GM19025 (cell line): ENCODE results near the gene MYH7.
"Not testable (repeated sequence)": the region's sequence is repeated elsewhere in the genome, so short reads cannot be mapped to it uniquely, and the experiment has no call there.

ENCODE experiments used
- ATAC-seq: cut with Tn5 transposase; IDR thresholded peaks from one replicate; pipeline ENCODE4 v1.9.1; 2021; ENCODE audit warnings: mild to moderate bottlenecking, low read depth, moderate library complexity; ENCODE audit not compliant: unreplicated experiment

MYH7 gene

DNA sequence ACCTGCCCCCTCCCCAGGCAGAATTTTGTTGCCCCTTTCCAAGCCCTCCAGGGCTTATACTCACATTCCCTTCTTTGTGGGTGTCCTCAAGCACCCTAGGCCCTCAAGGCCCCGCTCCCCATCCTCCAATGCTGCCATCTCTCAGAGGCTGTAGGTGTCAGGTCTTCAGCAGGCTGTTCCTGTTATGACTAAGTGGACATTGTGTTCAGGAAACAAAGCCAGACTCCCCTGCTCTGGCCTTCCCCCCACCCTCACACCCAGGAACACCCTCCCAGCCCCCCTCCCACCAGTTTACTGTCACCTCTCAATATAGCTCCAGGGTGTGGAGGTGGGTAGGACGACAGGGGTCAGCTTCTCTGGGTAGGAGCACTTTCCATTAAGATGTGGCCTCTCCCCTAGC, 26.0 kb downstream of the MYH7 start:
- ATAC-seq, result no peak

DNA sequence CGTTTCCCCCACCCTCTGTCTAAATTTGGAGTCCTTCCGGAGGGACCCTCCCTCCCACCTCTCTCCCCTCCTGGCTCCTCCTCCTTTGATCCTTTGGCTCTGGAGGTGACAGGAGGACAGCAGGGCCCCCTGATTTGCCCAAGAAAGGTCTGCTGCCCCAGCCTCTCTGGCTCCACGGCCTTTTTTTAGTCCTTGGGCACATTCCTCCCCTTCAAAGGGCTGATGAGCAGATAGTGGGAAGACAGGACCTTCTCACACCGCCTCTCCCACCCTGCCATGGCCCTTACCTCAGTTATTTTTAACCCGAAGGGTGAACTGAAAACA, 27.2 kb downstream of the MYH7 start:
- ATAC-seq, result no peak

DNA sequence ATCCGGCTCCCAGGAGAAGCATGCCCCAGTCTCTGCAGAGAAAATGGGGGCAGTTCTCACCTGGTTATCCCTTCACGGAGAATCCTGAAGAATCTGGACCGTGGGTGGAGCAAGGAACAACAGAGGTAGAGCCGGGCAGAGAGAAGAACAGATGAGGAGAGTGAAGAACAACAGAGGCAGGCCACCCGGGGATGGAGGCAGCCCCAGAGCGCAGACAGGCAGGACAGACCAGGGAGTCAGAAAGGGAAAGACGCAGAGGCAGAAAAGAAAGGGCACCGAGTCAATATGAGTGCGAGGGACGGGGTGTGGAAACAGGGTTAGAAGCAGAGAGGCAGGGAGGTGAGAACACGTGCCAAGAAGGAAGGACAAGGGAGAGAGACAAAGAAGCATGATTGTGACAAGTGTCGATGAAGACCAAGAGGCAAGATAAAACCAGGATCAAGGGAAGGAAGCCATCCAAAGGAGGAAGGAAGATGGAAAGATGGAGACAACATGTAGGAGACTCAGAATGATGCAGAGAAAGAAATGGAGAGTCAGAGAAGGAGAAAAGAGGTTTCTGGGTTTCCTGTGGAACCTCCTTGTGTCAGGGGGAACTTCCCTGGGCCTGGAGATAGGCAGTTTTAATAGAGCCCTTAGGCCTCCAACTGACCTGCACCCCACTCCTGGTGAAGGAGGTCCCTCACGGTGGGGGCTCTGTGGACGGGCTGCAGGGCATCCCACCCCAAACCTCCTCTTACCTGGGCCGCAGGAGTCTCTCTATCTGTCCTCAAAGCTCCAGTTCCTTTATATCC, 27.7 kb downstream of the MYH7 start, which contains the start of gene MYH6:
MYH6 (minus strand) TSS at position 758 of the 791 bp plus-strand sequence. CDS start 1,050 bp downstream, outside the sequence.
- no peak for ATAC-seq

DNA sequence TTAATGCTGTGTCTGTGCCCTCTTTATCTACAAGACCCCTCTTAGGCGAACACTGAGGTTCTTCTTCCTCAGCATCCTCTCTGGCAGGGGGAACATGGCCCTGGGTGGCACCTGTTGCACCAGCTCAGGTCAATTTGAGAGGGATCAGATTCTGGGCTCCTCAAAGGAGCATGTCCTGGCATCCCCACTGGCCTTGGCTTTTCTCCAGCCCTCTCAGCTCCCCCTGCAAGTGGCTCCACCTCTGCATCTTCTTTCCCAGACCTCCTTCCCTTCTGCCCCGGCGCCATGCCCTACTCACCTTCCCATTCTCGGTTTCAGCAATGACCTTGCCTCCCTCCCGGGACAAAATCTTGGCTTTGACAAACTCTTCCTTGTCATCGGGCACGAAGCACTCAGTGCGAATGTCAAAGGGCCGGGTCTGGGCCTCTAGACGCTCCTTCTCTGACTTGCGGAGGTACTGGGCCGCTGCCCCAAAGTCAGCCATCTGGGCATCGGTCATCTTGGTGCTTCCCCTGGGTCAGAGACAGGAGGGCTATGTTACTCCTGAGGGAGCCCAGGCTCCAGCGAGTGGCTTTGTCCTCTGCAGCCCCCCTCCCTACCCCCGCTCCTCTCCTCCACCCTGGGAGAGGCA, 28.6 kb downstream of the MYH7 start:
- no peak for ATAC-seq

DNA sequence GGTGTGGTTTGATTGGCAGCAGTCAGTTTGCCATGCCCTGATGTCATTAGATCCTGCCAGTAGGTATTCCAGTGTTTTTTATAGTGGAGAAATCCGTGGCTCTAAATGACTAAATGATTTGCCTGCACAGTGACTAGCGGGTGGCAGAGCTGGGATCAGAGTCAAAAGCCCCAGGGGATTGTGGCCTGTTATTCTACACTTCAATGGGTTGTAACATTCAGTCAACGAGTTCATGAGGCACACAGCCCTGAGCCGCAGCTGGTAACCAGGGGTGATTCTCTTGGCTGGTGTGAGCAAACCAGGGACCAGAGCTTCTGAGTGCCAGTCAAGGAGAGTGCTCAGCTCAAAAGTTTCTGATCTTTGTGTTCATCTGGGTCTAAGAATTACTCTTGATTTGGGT, 29.2 kb downstream of the MYH7 start:
- no peak for ATAC-seq

DNA sequence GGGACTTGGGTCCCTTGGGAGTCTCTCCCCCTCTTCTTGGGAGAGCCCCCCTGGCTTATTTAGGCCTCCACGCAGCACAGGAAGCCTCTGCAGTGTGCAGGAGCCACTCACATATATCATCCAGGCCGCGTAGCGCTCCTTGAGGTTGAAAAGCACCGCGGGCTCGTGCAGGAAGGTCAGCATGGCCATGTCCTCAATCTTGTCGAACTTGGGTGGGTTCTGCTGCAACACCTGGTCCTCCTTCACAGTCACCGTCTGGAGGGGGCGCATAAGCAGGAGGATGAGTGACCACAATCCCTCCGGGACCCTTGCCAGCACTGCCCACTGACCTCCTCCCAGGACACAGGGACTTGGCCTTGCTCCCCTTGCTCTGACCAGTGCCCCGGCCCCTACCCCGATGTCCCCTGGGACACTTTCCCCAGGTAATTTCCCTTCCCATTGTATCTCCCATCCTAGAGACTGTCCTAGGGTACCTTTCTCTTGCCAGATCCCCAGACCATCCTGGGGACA, 29.9 kb downstream of the MYH7 start:
- no peak for ATAC-seq

DNA sequence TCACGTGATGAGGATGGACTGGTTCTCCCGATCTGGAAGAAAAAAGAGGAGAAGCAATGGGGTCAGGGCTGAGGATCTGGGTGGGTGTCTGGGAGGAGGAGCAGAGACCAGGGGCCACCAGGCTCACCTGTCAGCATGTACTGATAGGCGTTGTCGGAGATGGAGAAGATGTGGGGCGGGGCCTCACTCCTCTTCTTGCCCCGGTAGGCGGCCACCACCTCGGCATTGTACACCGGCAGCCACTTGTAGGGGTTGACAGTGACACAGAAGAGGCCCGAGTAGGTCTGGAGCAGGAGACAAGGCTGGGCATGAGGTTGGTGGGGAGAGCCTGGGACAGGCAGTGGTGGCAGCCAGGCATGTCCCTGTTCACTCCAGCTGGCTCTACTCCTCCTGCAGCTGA, 30.4 kb downstream of the MYH7 start:
- no peak for ATAC-seq

DNA sequence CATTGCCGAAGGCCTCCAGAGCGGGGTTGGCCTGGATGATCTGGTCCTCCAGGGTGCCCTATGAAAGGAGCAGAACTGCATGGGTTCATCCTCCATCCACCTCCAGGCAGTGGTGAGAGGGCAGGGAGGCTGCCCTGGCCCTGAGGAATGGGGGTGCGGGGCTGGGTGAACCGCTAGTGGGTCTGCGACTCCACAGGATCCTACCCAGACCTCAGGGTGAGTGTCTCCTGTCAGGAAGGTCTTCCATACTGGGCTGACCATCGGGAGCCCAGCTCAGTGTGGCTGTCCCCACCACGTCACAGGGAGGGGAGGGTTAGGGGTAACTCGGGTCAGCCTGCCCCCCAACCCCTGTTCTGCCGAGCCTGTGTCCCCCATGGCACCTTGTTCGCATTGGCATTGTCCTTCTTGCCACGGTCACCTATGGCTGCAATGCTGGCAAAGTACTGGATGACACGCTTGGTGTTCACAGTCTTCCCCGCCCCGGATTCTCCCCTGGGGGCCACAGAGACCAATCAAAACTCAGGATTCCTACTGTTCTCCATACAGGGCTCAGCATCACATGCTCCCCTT, 31.0 kb downstream of the MYH7 start:
- ATAC-seq, result no peak

DNA sequence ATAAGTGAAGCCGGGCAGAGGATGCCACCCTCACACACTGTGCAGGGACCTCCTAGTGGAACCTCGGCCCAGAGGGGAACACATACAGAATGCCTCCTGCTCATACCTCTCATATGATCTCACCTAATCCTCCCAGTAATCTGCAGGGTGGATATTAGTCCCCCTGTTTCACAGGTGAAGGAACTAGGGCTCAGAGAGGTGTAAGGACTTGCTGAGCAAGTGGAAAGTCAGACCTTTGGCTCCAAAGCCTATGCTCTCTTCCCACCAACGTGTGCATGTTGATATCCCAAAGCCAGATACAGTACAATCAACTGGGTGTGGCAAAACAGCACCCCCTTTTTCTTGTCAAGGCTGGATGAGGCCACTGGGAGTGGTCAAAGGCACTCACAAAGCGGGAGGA, 31.6 kb downstream of the MYH7 start:
- no peak for ATAC-seq

DNA sequence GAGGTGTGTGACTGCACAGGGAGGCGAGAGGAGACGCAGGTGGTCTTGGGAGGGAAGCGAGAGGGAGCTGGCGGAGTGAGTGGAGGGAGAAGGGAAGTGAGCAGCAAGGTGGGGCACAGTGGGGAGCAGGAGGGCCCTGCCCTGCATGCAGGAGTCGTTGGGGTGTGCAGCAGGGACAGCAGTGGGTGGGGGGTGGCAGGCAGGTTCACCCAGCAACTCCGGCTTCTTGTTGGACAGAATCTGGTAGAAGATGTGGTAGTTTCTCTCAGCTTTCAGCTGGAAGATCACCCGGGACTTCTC, 32.4 kb downstream of the MYH7 start:
- no peak for ATAC-seq

DNA sequence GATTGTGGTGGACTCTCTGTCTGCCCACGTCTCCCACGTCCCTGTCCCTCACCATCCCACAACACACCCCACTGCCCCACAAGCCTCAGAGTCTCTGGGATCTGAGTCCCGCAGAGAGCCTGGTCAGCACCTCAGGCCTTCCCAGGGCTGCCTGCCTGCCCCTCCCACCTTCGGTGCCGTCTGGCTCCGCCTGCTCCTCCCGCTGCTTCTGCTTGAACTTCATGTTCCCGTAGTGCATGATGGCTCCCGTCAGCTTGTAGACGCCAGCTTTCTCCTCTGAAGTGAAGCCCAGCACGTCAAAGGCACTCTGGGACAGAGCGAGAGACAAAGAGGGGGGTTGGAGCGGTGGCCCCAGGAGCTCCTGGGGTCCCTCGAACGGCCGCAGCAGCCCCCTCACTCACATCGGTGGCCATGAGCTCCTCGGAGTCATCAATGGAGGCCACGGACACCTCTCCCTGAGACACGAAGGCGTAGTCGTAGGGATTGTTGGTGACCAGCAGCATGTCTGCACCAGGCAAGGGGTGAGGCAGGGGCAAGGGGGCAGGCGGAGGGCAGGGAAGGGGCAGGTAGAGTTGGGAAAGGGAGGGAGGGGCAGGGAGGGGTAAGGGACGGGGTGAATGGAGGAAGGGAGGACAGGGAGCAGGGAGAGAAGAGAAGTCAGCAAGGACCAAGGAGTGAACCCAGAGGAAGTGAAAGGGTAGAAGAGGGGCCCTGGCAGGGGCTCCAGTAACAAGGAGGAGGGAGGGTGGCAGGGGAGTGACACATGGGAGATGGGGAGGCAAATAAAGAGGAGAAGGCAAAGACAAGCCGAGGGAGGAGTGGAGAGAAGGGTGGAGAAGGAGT, 32.9 kb downstream of the MYH7 start:
- no peak for ATAC-seq

DNA sequence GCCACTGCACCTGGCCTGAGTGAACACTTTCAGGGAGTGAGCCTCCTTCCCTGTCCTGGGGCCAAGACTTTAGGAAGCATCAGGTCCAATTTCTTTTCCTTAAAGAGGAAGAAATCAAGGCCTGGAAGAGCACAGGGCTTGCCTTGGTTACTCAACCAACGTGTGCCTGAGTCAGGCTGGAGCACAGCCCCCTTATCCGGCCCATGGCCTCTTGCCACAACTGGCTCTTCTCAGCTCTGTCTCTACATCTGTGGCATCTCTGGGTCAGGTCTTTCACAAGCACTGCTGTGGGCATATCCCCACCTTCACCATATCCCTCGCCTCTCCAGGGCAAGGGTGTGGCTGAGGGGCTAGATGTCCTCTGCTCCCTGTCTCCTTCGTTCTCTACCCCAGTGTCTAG, 34.2 kb downstream of the MYH7 start:
- no peak for ATAC-seq

DNA sequence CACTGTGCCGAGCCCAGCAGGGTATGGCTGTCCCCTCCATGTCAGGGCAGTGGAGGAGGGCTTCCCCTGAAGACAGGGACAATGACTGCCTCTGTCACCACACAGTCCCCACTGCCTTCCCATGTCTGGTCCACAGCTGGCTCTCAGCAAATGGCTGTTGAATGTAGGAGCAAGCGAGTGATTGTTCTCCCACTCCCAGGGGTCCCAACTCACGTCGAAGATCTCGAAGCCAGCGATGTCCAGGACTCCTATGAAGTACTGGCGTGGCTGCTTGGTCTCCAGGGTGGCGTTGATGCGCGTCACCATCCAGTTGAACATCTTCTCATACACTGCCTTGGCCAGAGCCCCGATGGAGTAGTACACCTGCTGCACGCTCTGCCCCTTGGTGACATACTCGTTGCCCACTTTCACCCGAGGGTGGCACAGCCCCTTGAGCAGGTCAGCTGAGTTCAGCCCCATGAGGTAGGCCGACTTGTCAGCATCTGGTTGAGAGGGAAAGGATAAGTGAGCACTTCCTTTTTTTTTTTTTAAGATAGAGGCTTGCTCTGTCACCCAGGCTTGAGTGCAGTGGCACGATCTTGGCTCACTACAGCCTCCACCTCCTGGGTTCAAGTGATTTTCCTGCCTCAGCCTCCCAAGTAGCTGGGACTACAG, 34.8 kb downstream of the MYH7 start:
- ATAC-seq, result not testable (repeated sequence)

DNA sequence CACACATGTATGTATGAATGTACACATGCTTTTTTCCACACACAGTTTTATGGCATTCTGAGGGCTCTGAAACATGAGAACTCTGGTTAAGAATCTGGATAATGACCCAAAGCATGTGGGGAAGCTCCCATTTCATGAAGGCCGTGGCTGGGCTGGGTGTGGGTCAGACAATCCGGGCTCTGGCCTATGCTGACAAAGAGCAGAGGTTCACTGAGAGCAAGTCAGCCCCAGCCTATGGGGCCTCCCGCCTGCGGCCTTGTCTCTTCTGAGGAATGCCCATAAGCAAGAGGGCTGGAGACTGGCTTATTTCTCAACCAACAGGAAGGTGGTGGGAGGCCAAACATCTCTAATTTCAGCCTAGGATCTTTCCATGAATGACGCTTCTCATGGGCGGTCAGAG, 35.9 kb downstream of the MYH7 start:
- ATAC-seq, result no peak

DNA sequence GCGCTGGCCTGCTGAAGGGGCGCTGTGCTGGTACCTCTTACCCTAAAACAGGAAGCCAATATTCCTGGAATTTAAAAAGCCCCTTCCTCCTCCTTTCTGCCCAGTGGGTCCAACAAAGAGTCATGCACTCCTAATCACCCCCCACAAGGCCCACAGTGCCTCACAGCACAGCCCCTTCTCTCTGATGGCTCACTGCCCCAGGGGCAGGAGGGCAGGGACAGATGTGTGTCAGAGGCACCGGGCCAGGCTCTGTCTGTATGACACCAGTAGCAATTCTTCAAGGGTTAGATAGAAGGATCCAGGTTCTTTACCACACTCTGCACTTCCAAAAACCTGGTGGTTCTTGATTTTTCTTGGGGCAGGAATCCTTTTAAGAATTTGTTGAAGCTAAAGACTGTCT, 36.3 kb downstream of the MYH7 start:
- ATAC-seq, result no peak

DNA sequence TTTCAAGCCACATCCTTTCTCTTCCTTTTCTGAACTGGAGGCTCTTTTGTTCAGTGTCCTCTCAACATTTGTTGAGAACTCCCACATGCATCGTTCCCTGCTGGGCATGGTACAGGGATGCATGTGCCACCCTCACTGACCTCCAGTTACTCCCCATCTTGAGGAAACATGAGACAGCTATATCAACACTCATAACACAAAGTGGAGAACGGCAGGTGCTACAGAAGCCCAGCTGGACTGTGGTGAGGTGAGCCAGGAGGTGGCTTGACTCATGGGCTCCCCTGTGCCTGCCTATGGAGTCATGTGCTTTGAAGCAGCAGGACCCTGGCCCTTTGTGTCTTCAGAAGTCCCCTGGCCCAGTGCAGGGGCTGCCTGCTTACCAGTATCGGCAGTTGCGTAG, 37.1 kb downstream of the MYH7 start:
- no peak for ATAC-seq

DNA sequence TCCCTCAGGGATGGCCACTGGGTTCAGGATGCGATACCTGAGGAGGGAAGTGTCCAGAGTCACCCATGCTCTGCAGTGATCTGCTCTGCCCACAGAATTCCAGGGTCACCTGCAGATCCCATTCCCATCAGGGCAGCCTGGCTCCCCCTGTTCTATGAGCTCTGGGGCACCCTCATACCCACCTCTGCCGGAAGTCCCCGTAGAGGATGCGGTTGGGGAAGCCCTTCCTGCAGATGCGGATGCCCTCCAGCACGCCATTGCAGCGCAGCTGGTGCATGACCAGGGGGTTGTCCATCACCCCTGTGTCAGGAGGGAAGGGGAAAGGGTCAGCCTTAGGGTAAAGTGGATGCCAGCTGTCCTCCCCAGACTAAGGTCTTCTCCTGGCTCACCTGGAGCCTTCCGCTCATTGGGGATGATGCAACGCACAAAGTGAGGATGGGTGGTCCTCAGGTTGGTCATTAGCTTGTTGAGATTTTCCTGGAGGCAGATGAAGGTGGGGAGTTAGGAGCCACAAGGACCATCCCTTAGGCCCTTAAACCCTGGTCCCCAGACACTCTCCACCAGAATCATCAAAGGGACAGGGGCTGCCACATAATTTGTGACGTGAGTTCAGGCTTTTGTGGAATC, 38.6 kb downstream of the MYH7 start:
- no peak for ATAC-seq

DNA sequence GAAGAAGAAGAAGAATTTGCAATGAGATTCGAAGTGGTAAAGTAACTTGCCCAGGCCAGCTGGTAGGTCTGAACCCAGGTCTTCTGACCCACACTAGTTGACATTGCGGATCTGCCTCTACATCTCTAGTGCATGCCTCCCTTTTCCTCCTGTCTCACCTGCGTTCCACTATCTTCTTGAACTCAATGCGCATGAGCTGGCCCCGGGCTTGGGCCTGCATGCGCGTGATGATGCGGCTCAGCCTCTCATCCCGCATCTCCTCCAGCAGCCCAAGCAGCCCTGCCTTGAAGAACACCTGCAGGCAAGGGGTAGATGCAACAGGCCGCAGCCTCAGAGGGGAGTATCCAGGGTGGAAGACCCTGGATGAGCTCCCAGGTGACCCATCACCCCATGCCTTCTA, 39.3 kb downstream of the MYH7 start:
- ATAC-seq, result no peak

DNA sequence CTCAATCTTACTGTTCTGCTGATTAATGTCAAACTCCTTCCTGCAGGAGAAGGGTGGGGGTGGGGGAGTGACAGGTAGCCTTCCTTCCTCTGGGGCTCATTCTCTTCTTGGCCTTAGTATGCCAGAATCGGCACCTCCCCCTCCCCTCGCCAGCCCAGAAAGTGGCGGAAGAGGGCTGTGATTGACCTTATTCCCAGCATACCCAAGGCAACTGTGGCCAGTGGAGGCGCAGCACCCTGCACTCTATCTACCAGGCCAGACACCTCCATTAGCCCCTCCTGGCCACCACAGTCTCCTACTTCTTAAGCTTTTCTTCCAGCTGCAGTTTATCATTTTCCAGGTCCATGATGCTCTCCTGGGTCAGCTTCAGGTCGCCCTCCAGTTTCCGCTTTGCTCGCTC, 42.8 kb downstream of the MYH7 start:
- no peak for ATAC-seq

DNA sequence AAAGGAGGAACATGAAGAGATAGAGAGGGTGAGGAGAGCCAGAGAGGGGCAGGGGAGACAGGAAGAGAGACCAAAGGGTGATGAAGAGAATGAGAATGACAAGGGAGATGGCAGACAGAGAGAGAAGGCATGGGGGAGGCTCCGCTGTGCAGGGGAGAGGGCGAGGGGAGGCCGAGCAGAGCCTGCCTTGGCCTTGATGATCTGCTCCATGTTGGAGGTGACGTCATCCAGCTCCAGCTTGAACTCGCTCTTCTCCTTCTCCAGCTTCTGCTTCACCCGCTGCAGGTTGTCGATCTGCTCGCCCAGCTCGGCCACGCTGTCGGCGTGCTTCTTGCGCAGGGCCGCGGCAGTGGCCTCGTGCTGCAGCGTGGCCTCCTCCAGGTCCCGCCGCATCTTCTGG, 45.6 kb downstream of the MYH7 start:
- not testable (repeated sequence) for ATAC-seq
